ENCODE measurements around the gene TECPR1. TPM values are rescaled to one million over a fixed set of nuclear protein-coding genes. Genes with fewer than 3 reads are reported as not detected.
"Not testable (repeated sequence)": the region's sequence is repeated elsewhere in the genome, so short reads cannot be mapped to it uniquely, and the experiment has no call there.

The TECPR1 gene
- polyA plus RNA-seq, 1 donor = 28.6 TPM

- DNase-seq (ENCODE audit: low read depth) = no peak
Measured at GRCh38 chr7:98228801-98229200, 23.2 kb downstream of the TECPR1 start.

- no peak for DNase-seq (ENCODE audit: low read depth)
Measured at GRCh38 chr7:98227939-98228338, 24.1 kb downstream of the TECPR1 start.

GRCh38 chr7:98225913-98226614, 26.0 kb downstream of the TECPR1 start:
- no peak for DNase-seq (ENCODE audit: low read depth)

- DNase-seq (ENCODE audit: low read depth) = no peak
Measured at GRCh38 chr7:98224701-98225181, 27.3 kb downstream of the TECPR1 start.

GRCh38 chr7:98223898-98224700, 27.9 kb downstream of the TECPR1 start:
- no peak for DNase-seq (ENCODE audit: low read depth)

GRCh38 chr7:98223351-98223897, 28.6 kb downstream of the TECPR1 start:
- DNase-seq (ENCODE audit: low read depth) = no peak

DNA sequence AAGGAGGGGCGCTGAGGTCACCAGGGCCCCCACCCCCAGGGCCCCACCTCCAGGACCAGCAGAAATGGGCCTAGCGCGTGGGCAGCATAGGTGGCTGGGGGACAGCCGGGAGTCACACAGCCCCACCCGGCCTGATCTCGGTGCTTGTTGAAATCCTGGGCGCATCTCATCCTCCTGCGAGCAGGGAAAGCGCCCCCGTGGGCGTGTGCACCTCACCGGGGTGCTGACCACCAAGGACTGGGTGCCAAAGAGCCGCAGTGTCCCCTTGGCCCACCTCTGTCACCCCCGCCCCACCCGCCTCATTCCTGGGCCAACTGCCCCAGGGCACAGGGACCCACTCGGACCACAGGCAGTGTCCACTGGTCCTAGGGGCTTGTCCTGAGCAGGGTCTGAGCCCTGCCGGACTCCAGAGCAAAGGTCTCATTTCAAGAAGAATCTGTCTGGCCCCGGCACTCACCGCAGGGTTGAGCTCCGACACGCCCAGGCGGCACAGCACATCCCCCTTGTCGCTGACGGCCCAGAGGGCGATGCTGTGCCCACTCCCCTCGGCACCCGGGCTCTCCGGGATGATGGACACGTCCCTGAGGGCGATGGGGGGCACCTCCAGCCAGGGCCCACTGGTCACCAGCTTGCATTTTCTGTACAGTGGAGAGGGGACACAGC, 29.4 kb downstream of the TECPR1 start:
- no peak for DNase-seq (ENCODE audit: low read depth)

- no peak for DNase-seq (ENCODE audit: low read depth)
Measured at GRCh38 chr7:98221611-98222532, 30.2 kb downstream of the TECPR1 start.

GRCh38 chr7:98219382-98219781, 32.6 kb downstream of the TECPR1 start:
- not testable (repeated sequence) for DNase-seq (ENCODE audit: low read depth)

GRCh38 chr7:98217623-98218582, 34.1 kb downstream of the TECPR1 start:
- no peak for DNase-seq (ENCODE audit: low read depth)

GRCh38 chr7:98216941-98217622, 35.0 kb downstream of the TECPR1 start:
- no peak for DNase-seq (ENCODE audit: low read depth)

- DNase-seq (ENCODE audit: low read depth) = no peak
Measured at GRCh38 chr7:98215561-98216495, 36.2 kb downstream of the TECPR1 start.

DNA sequence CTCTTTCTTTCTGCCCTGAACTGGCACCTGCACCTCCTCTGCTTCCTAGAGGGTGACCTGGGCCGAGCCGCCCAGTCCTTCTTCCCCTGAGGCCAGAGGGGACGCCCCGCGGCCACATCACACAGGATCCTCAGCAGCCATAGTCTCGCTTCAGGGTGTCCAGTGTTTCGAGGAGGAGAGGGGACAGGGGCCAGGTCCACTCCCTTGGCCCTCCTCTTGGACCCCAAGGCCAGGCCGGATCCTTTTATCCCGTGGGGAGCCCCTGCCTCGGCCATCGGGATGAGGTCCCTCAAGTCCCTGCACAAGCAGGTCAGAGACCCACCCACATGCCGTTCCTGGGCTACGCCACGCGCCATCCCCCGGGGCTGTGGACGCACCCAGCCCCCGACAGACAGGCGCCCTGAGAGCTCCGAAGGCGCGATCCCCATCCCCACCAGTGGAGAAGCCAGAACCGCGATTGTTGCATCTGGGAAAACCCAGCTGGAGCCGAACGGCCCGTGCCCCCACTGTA, 37.2 kb downstream of the TECPR1 start:
- no peak for DNase-seq (ENCODE audit: low read depth)

- DNase-seq (ENCODE audit: low read depth) = no peak
Measured at GRCh38 chr7:98213888-98214810, 37.9 kb downstream of the TECPR1 start.

DNA sequence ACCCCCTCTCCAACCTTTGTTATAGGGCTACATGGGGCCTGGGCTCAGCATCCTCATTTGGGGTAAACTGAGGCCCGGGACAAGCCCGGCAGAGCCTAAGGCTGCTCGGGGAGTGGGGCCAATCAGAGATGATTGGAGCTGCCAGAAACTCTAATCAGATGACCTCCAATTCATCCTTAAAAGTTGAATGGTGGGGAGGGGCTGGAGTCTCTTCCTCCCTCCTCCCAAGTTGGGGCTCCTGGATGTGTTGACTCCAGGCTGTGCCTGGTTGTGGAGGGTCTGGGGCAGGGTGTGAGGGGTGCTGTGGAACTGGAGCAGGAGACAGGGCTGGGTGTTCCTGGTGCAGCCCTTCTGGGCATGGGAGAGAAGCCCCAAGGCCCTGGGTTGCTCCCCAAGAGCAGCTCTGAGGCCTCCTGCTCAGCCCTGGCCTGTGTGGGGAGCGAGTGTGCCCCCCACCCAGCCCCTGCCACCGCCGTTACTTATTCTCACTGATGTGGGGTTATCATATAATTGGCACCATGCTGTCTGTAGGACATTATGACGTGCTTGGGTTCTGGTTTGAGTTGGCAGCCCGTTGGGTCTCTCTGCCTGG, 38.6 kb downstream of the TECPR1 start:
- DNase-seq (ENCODE audit: low read depth) = no peak

- DNase-seq (ENCODE audit: low read depth) = no peak
Measured at GRCh38 chr7:98212532-98213041, 39.4 kb downstream of the TECPR1 start.
